ENCODE results near the gene PSMD6.

The PSMD6 gene

DNA sequence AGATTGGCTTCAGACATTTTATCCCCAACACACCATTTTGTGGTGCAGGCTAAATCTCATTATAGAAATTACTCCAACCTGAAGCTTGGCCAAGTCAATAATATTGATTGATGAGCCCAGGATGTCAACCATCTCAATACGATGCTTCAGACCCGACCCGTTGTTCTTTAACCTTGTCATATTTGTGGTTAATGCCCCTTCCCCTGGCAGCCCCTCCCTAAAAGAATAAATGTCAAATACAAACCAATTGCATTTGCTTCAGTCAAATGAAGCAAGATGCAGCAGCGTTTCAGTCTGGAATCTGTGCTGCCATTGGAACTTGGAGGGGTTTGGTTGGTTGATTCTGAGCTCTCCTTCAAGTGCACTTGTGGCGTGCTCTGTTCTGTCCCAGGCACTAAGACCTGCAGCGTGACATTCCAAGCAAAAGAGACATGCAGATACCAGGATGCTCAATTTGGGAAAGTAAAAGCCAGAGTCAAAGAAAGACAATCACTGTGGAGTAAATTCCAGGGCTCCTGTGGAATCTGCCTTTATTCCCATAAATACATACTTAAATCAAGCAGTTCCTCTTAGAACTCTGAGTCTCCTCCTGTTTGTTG, 23.8 kb upstream of the PSMD6 start:
- no peak for DNase-seq

DNA sequence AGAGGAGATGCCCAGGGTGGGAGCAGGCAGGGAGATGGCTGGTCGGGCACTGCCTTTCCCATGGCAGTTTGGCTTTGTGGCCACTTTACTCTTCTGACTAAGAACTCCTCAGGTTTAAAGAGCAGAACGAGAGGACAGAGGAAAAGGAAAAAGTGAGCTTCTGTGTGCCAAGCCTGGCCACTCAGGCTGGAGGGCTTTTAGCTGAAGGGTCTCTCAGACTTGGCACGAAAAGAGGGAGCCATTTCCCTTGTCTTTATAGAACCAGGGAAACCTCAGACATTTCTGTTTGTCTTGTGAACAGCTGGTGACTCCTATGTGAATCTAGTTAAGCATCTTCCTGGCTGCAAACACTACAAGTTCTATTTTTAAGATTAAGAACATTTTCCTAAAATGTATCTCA, 23.3 kb upstream of the PSMD6 start:
- no peak for DNase-seq

DNA sequence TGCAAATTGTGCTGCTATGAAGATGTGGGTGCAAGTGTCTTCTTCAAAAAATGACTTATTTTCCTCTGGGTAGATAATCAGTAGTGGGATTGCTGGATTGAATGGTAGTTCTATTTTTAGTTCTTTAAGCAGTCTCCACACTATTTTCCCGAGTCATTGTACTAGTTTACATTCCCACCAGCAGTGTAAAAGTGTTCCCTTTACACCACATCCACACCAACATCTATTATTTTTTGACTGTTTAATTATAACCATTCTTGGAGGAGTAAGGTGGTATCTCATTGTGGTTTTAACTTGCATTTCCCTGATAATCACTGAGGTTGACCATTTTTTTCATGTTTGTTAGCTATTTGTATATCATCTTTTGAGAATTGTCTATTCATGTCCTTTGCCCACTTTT, 19.7 kb upstream of the PSMD6 start:
- no peak for DNase-seq

DNA sequence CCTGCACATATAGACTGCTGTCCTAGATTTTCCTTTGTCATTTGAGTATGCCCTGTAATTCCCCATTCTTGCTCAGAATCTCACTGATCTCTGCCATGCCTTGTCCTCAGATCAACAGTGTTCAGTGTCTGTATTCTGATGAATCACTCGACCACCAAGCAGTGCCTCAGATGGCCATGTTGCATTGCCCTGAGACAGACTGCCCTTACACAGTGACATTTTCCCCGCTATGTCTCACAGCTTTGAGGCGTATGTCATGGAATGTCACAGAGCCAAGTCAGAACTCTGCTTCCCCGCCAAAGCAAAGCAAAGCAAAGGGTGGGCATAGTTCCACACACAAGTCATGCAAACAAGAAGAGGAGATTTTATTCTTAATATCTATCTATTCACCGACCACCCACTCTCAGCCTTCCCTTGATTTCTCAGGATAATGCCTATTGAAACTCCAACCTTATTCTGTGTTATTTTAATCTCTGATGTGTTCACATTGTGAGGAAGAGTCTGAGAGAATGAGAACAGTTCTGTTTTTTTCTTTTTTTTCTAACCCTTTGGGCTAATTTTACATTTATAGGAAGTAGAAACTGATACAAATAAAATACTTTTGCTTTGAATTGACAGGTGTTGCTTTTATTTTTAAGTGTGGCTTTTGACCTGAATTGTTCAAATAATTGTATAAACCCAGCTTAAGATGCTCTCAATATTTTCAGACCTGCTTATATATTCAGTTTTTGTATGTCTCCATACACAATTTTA, 16.9 kb upstream of the PSMD6 start:
- no peak for DNase-seq

DNA sequence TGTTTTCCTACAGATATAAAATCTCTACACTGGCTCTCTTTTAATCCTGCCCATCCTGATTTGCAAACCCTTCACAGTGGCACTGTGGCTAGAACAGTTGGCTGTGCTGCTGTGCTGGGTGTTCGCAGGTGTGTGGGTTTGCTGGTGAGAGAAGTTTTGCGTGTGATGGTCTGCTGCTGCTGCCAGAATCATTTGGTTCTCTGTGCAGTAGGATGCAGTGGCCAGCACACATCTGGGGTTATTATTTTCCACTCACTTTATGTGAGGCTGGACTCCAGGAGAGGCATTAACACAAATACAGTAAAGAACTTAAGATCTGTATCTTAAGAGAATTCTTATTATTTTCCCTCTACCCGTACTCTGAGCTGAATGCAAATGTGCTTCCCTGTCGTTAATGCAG, 16.0 kb upstream of the PSMD6 start:
- no peak for DNase-seq

DNA sequence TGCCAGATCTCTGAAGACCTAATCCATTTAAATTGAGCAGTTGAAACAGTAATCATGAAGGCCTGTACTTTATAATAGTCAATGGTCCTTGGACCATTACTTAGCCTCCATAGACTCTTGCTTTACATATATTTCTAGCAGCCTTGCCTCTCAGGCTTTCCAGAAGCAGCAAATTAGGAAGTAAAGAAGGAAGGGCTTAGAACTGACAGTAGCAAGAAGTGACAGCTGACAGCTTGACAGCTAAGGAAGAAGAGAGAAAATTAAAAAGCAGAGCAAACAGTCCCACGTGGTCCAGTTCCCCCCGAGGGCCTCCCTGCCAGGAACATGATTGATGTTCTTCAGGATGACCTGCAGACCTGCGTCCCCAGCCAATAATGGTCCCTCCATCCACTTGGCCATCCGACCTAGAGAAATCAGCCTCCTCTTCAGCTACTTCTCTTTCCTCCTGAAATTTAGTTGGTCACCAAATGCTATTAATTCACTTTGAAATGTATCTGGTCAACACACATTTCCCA, 15.0 kb upstream of the PSMD6 start:
- DNase-seq: no peak

DNA sequence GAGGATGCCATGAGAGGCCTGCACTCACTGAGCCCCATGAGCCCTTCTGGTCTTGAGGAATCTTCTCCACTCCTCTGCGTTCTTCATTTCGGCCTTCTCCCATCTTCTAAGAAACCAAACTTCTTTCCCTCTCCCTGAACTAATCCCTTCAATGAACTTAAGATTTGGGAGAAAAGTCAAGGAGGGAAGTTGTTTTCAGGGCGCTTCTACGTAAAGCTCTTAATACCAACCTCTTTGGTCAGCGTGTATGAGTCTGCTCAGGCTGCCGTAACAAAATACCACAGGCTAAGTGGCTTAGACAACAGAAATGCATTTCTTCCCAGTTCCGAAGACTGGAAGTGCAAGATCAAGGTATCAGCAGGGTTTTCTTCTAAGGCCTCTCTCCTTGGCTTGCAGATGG, 13.8 kb upstream of the PSMD6 start:
- DNase-seq: no peak

DNA sequence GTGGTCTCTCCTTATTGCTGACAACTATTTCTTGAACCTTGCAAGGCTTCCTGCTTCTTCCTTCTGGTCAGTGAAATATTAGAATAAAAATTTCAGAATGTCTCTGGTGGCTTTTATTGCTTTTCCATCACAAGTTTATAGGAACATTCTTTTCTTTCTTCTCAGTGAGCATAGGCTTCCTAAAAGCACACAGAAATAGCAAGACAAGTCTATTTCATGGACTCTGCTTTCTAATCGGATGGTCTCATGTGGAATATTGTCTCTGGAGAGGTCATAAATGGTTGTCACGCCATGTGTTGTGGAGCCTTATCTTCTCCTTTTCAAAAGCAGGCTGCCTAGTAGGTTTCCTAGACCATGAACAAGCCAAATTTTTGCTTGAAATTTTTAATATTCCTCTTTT, 9.8 kb upstream of the PSMD6 start:
- DNase-seq: no peak

DNA sequence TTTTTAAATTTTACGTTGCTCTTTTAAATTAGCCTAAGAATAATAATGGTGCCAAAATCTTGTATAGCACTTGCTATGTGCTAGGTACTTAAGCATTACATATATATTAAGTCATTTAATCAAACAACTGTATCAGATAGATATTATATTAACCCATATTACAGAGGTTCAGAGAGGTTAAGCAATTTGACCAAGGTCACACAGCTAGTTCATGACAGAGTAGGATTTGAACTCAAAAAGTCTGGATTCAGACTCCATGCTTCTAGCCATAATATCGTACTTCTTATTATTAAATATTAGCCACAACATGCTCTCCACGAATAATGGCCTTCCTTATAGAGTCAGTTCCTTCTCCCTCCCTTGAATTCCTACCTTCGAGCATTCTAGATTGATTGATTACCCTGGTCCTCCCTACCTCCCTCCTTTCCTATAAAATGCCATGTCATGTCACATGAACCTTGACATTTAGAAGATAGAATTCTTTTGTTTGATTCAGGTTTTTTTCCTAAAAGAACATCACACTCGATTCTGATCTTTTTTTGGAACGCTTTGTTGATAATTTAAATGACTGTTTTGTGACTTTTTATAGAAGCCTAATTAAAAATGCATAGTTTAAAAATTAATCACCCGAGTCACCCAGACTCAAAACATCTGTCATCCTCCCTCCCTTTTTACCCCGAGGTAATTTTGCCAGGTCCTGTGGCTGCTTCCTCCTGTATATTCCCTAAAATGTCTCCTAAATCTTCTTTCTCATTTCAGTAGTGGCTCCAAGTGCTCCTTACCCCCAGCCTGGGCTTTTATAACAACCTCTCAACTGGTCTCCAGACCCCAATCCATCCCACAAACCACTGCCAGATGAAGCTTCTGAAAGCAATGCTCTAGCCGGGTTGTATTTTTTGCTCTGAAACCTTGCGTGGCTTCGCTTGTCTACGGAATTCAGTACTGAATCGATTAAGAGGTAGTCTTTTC, 8.5 kb upstream of the PSMD6 start:
- no peak for DNase-seq

DNA sequence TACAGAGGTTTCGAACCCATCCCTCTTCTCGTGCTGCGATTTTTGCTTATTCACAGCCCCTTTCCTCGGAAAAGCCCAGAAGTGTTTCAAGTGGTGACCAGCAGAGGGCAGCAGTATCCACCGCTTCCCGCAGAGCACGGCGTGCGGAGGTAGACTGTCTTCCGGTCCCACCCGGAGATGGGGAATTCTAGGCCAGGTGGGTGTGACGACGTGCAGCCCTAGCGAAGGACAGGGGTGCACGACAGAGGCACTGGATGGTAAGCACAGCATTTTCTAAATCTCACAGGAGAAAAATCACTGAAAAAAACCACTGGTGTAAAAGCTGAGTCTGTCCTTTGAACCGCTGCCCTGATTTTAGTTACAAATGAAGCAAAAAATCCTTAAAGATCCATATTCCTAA, 7.4 kb upstream of the PSMD6 start:
- peak in 48 of 56 donors; percentile 6 to 79 (median 38) for DNase-seq

DNA sequence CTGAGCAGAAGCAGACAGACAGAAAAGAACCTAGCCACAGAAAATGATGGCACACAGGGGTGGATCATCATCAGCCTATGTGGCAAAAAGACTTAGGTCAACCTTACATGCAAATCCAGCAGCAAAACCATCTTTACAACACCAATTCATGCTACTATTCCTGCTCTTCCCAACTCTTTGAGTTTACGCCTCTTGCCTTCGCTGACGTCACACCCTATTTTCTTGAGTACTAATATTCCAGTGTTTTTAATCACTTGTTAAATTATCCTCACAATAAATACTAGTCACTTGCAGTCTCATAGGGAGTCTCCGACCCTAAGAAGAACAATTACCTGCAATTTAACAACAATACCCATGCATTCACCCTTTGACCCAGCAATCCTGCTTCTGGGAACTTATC, 6.0 kb upstream of the PSMD6 start:
- DNase-seq: no peak

DNA sequence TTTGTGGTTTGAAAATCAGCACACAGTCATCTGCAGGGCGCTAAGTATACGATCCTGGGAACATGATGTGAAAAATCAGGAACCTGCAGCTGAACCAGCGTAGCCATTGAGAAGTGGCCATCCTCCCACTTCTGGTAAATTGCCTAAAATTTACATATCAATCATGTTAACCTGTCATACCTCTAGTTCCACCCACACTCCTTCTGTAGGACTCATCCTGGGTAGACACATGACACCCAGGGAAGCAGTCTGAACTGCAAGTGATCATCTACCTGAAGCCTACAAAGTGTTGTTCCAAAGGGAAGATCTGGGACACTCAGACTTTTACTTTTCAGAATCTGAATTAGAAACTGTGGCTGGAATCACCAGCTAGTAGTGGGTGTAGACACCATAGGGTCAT, 5.5 kb upstream of the PSMD6 start:
- DNase-seq: no peak

DNA sequence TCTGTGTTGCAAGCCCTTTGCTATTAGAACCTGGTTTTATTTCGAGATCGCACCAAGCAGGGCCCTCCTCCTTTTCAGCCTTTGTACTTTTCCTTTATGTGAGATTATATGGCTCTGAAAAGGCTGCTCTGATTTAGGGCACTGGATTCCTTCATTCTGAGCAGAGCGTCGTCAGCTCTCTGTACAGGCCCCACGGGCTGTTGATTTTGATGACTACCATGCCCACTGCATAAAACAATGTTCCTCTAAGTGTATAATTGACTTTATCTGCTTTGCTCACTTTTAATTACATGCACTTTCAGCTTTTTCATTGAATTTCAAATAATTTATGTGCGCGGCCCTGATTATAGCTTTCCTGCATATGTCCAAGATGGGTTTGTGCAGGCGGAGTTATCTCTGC, 4.4 kb upstream of the PSMD6 start:
- no peak for DNase-seq

DNA sequence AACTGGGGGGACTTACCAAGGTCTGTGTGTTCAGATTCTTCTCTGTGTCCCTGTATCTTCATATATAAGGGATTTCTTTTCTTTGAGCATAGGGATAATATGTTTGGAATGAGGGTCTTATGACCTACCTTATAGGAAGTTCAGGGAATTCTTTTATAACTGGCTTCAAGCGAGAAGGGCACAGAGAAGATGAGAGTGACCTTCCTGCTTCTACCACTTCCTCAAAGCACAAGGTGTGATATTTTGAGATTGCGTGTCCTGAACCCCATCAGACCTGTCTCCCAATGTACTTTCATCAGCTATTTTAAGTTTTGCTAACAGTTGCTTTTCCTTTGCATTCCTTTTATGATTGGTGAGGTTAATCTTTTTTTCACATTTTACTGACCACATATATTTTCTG, 3.1 kb upstream of the PSMD6 start:
- DNase-seq: no peak

DNA sequence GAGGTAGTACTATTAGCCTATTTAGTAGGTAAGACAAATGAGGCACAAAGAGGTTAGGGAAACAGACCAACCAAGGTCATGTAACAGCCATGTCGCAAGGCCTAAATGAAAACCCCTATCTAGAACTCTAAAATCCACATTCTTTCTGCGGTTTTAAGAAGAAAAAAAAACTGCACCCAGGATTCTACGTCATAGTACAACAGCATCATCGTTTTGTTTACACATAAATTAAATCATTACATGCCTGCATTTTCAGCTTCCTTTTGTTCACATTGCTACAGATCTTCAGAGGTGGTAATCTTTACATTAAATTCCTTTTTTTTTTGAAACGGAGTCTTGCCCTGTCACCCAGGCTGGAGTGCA, 548 bp upstream of the PSMD6 start:
- DNase-seq: no peak

DNA sequence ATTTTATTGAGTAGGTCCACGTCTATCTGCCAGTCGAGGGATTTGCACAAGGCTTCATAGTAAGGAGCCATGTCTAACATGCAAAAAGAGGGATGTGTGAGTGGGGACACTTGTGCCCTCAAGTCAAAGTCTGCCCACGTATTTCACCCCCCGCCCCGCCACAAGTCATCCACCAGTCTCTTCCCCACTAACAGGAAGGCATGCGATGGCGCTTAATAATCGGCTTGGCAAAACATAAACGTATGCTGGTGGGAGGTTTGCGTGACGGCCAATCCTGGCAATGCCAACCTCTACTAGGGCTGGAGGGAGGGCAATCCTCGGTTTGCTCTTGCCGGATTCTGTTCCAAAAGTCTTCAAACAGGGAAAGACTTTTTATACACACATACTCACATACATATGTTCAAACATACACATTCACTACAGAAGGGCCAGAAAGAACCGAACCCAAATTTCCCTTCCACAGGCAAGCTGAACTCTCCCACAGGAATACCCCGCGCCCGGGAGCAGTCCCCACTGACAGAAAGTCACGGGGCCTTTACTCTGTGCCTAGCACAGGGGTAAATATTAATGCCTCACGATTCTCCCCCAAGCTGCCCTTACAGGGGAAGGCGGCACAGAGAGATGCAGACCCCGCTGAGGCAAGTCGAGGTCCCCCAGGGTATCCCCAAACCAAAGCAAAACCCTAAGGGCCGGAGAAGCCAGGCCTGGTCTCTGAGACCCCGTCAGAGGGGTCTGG, 675 bp downstream of the PSMD6 start:
- DNase-seq: peak in 2 of 56 donors; percentile 2 to 36

DNA sequence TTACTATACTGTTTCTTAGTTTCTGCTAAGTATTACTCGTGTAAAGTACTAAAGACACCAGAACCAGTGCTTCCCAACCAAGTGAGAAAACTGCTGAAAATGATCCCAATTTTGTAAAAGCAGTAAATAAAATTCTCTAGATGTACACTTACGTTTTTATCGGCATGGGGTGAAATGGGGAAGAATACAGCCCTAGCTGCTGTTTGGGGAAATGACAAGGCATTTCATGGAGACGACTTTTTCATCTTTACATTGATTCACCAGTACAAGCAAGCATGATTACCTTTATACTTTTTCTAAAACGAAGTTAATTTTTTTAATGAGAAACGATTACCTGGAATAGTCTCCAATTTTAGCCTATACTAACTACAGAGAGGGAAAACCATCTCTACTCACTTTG, 1.4 kb downstream of the PSMD6 start:
- no peak for DNase-seq

DNA sequence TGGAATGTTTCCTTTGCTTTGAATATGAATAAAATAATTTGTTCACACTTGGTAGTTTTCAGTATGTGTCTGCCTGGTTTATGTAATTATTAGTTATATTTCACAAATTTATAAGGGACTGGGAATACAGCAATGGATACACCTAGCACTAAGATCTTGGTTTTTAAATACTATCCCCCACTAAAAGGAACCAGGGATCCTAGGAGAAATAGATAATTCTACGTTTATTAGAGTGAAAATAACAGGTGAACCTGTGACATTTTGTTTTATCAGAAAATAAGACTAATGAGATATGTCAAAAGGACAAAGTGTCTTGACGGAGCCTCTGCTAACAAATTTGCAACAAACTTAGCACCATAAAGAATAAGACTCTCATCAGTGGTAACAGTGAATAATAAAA, 3.4 kb downstream of the PSMD6 start:
- DNase-seq: no peak

DNA sequence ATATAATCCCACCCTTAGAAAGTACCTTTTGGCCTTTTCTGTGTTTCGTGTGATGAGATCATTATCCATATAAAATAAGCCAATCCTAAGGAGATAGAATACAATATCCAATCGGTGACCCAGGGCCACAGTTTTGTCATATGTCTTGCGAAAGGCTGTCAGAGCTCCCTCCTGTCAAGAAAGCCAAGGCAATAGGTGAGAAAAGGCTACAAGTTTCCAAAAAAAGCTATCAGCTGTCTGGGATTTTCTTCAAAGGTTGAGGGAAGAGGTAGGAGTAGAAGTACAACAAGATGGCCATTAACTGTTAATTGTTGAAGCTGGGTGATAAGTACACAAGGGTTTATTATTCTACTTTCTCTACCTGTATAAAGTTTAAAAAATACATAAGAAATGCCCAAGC, 4.0 kb downstream of the PSMD6 start:
- DNase-seq: no peak

DNA sequence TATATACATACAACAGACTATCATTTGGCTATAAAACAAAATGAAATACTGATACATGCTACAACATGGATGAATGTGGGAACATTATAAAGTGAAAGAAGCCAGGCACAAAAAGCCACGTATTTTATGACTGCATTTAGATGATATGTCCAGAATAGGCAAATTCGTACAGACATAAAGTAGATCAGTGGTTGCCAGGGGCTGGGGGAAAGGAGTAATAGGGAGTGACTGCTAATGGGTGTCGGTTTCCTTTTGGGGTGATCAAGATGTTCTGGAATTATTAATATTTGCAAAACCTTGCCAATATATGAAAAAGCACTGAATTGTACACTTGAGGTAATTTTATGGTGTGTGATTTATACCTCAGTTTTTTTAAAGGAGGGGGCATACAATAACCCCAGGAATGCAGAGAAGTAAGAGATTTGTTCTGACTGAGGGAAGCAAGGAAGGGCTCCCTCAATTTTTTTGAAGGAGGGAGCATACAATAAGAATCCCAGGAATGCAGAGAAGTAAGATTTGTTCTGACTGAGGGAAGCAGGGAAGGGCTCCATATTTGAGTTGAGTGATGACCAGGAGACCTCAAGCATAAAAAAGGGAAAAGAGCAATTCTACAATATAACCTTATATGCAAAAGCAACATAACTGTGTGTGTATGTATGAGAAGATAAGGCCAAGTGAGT, 6.2 kb downstream of the PSMD6 start:
- DNase-seq: no peak

DNA sequence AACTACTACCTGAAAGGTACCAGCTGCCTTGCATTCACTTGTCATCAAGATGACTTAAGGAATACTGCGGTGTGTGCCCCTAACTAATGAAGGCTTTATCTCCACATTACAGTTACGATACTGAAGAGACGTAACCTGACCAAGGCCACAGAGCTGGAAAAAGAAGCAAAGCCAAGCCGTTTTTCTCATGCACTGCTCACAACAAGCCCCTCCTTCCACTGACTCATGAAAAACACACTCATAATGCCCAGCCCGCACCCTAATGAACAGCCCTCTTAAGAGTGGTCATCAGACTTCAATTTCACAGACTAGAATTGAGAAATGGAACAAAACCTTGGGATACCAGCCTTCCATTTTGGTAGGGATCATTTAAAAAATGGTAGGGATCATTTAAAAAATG, 11.6 kb downstream of the PSMD6 start:
- DNase-seq: no peak
